Measurements from ENCODE around the gene IMMP2L.

DNA sequence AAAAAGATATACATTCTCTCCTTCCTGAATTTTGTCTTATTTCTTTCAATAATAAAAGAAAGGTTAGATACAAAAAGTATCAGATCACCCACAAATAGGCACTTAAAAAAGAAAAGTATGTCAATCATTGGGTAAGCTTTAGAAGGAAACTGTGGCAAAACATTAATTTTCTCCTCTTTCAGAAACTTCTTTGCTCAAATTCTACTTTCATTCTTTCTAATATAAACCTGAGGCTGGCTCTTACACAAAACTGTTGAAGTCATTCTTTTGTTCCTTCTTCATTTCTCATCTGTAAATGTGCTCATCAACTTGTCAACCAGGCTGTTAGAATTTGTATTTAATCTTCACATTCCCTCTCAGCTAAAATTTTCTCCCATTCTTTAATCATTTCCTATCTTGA, 346.7 kb downstream of the IMMP2L start:
- no peak for TF ChIP-seq EZH2phosphoT487 (IDR thresholded peaks at IDR 0.05; ENCODE audit: insufficient read depth, low read depth)
- no peak for TF ChIP-seq EZH2 (IDR thresholded peaks at IDR 0.05; ENCODE audit: insufficient read depth, poor library complexity, severe bottlenecking)

Data from GM23248 (cell line).